Testis (tissue), 2 donors: ENCODE measurements around the gene BEND3.

ENCODE experiments used
- CTCF ChIP-seq, 3 experiments: fragments of 450-650 bp in 2 of 3; fragments of 200-600 bp in 1 of 3; sonication (generic) in 1 of 3; IDR thresholded peaks; one replicate each; pipeline ENCODE4 v1.5.1; 2016 to 2019; ENCODE audit warnings: antibody characterized with exemption in 3 of 3, mild to moderate bottlenecking in 2 of 3, moderate library complexity in 1 of 3
- POLR2A ChIP-seq: fragments of 450-650 bp; IDR thresholded peaks from one replicate; pipeline ENCODE4 v1.6.1; 2017; ENCODE audit warnings: antibody characterized with exemption, mild to moderate bottlenecking, moderate library complexity

- TF ChIP-seq CTCF (IDR thresholded peaks at IDR 0.05) (no peak), POLR2A (no peak)
Observed at GRCh38 chr6:107116328-107116892, 1.1 kb upstream of the BEND3 start.
